ENCODE data around the gene TMEM220.
"Not testable (repeated sequence)": the region's sequence is repeated elsewhere in the genome, so short reads cannot be mapped to it uniquely, and the experiment has no call there.

The TMEM220 gene

DNA sequence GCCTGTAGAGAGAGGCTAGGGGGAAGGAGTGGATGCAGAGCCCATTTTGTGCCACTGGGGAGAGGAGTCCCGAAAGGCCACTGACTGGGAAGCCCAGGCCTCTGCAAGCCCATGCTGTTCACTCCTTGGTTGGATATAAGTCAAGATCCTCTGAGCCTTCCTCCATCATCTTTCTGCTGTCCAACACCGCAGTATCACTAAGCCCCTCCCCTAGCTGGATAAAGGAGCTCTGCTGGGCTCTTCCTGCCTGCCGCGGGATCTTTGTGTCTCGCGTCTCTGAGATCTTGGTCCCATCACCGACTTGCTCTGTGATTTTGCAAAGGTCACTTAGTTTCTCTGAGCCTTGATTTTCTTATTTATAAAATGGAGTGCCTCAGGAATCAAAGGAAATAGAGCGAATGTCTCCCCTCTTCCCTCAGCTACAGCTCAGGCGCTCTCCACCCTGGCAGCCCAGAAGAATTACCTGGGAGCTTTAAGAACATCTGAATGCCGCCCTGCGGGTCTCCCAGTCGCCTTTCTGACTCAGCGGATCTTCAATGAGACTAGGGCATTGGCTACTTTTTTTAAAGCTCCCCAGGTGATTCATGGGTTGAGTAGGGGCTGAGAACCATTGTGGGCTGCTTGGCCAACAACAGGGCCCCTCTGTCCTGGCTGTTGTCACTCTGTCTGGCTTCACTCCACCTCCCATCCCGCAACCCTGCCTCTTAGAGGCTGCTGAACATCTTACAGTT is 25.2 kb upstream of the TMEM220 start:
- DNase-seq = no peak

DNA sequence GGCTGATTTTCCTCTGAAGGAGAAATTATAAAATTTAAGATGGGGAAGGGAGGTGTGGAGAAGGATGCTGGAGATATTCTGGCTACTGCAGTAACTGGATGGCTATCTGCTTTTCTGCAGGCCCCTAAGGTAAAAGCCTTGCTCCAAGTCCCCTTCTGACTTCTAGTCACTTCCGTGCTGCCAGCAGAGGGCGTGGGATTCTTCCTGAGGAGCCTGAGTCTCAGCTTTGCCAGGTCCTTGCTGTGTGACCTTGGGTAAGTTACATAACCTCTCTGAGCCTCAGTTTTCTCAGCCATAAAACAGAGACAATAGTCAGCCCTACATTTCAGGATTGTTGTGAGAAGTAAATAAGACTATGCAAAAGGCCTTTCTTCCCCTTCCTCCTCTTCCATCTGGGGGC is 24.3 kb upstream of the TMEM220 start:
- no peak for DNase-seq

DNA sequence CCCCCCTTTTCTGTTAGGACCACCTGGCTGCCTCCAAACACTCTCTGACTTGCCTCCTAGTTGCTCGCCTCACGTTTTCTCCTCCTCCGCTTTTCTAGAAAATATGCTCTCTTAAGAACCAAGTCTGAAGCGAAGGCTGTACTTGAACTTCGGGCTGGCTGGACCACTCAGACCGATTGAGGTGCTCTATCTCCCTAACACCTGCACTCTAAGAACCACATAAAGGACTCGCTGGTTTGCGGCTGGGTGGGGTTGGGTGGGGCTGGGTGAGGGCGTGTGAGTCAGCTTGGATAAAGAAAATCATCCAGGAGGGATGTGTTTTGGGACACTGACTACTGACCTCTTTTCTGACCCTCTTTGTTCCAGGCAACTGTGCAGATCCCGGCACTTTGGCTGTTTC is 22.9 kb upstream of the TMEM220 start:
- DNase-seq = no peak

DNA sequence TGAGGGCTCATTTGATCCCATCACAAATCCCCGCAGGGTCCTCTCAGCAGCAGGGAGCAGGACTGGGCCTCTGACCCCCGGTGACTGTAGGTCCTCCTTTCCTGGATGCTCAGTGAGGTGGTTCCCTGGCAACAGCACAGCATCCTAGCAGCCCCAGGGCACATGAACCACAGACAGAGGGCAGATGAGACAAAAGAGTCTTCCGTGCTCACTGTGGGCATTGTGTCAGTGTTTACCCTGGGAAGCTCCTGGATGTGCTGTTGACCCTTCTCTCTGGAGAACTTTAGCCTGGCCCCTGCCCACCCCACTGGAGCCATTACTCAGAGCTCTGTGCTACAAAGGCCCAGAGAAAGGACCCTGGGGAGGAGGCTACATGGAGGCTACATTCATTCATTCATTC is 21.7 kb upstream of the TMEM220 start:
- no peak for DNase-seq

DNA sequence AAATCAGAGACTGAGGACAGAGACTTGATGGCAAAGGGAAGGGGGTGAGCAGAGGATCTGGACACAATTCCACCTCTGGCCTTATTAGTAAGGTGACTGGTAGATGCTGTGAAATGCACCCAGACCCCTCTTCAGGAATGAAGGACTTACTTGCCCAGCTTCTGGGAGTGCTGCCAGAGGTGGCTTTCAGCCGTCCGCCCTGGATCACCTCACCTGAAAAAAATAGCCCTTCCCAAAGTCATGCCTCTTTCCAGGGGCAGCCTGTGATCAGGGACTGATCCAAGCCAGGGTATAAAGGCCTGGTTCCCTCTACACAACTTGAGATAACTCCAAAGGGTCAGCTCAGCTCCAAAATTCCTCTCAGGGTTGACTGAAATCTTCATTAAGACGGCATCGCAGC is 20.4 kb upstream of the TMEM220 start:
- no peak for DNase-seq

DNA sequence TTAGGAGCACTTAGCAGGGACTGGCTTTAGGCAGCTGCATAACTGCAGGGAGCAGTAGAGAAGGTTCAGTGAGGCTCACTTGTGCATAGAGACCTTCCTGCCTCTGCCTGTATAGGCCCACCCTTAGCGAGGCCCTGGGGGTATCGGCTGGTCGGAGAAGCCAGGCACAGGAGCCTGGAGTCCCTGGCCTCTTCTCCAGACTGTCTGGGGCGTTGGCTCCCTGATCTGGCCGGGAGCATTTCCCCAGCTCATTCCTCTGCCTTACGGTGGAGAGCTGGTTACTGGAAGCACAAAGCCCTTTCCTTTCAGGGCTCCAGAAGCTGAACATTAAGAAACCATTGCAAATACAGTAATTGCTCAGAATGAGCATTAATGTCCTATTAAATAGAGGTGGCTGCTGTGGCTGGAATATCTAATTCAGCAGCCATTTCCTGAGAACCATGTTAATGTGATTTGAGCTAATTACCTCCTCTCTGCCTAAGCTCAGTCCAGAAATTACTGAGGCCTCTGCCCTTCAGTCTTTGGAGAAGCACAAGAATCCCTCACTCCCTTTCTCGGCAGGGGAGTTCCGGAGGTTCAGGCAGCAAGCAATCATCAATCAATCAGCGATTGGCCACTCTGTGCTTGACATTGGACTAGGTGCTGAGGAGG is 18.8 kb upstream of the TMEM220 start:
- DNase-seq = no peak

DNA sequence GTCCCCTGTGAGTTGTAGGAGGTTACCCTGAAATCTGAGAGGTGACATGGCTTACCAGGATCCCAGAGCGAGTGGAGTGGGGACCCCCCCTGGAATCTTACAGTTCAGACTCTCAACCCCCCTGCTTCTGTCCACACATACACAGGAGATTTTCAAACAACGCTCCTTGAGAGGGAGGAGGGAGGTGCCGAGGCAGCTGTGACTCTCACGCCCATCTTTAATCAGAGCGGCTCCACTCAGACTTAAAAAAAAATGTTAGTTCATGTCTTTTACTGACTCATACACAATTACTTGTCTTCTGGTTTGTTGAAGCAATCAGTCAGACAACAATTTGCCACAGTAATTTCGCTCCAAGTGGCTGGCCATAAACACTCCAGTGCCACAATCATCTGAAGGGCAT is 15.4 kb upstream of the TMEM220 start:
- DNase-seq = peak; percentile 48

DNA sequence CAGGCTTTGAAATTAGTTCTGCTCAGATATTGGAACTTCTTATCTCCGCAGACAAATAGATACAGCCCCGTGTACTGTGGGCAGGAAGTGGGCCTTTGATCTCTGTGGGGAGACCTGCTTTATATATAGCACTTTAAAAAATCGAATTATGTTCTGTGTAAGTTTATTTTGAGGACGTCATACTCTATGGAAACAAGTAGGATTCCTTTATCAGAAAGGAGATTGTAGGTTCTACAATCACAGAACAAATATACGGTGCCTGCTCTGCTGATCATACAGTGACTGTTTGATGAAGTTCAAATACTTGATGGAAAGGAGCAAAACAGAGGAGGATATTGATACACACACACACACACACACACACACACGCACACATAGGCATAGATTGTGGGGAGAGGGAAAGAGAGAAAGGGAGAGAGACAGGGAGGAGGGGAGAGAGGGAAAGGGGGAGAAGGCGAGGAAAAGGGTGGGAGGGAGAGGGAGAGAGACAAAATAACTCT is 14.7 kb upstream of the TMEM220 start:
- DNase-seq = no peak

DNA sequence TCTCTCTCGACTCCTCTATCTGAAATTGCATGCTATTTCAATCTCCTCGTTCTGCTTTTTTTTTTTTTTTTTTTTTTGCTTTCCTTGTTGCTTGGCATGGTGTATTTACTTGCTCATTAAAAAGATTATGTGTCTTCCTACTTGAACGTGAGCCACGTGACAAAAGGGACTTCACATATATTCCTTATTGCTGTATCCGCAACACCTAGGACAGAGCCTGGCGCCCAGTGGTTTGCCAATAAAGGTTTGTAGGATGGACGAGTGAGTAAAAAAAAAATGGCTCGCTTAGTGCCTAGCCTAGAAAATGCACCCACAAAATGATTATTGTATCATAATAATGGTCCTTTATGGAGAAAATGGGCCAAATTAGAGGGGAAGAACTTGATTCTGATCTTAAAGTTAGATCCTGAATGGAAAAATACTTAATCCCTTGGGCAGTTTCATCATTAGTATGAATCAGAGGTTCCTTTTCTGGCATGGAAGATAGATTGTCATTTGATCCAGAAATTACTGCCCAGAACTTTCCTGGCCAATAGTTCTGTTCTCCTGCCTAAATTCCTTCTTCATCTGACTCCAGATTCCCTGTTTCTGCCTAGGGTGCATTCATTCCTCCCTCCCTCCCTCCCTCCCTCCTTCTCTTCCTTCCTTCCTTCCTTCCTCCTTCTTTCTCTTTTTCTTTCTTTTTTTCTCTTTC is 13.6 kb upstream of the TMEM220 start:
- DNase-seq = peak; percentile 58

DNA sequence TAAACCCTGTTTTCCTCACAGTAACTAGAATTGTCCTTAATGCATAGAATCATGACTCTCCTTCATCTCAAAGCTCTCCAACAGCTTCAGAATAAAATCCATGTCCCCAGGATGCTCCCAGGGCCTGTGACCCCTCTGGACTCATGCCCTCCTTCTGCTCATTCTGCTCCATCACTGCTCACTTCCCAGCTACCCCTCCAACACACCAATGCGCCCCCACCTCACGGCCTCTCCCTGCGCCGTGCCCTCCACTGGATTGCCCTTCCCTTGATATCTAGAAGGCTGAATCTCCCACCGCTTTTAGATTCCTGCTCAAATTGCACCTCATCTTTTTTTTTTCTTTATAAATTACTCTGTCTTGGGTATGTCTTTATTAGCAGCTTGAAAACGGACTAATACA is 12.6 kb upstream of the TMEM220 start:
- DNase-seq = no peak

DNA sequence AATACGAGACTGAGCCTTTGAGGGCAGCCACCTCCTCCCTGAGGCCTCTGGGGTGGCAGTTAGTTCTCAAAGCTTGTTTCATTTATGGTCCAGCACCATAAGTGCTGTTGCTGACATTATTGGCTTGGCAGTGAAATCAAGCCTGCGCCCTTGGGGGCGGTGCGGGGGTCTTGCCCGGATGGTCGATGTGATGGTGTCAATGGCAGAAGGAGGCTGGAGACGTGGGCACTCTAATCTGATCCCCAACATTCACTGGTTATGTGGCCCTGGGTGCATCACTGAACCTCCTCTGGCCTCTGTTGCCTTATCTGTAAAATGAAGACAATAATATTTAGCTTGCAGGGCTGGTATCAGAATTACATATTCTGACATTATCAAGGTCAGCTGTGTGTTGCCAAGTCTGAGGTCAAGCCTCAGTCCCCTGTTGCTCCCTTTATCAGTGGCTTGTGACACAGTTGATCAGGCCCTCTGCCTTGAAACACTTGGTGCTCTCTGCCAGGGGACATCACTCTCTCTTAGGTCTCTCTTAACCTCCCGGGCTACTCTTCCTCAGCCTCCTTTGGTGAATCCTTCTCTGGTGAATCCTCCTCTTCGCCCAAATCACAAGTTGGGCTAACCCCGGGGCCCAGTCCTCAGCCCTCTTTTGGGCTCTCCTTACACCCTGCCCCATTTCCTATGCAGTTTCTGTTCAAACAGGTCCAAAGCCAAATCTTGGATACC is 11.8 kb upstream of the TMEM220 start:
- DNase-seq = no peak

DNA sequence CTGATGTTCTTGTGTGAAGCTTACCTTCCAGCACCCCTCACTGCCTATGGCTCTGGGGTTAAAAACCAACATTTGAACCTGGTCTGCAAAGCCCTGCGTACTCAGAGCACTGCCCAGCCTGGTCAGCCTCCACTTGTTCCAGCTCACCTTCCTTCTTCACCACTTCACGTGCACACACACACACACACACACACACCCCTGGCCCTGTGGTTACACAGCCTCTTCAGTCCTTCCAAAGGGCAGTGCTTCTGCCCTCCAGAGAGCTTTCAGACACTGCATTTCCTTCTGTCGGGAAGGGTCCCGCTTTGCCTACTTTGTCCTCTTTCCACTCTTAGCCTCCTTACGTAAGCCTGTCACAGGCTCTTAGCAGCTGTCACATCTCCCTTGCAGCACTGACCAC is 9.6 kb upstream of the TMEM220 start:
- DNase-seq = no peak

DNA sequence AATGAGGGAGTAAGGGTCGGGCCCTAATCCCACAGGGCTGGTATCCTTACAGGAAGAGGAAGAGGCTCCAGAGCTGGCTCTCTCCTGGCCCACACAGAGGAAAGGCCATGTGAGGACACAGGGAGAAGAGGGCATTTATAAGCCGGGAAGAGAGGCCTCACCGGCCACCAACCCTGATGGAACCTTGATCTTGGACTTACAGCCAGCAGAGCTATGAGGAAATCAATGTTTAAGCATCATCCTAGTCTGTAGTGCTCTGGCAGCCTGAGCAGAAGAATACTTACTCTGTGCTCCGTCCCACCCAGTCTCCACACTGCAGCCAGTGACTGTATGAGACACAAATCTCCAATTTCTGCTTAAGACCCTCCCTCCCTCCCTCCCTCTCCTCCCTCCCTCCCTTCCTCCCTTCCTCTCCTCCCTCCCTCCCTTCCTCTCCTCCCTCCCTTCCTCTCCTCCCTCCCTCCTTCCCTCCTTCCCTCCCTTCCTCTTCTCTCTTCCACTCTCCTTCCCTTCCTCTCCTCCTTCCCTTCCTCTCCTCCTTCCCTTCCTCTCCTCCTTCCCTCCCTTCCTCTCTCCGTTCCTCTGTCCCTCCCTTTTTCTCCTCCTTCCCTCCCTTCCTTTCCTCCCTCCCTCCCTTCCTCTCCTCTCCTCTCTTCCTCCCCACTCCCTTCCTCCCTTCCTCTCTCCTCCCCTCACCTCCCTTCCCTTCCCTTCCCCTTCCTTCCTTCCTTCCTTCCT is 8.9 kb upstream of the TMEM220 start:
- DNase-seq = no peak

DNA sequence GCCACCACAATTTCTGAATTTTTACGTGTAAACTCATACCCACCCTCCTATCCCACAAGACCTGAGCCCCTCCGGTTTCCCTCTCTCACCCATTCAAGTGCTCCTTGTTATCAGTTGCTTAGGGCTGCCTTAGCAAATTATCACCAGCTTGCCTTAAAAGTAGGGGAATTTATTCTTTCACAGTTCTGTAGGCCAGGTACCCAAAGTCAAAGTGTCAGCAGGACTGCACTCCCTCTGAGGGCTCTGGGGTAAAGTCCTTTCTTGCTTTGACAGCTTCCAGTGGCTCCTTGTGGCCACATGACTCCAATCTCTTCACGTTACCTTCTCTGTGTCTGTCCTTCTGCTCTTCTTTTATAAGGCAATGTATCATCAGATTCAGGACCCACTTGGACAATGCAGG is 7.9 kb upstream of the TMEM220 start:
- no peak for DNase-seq

DNA sequence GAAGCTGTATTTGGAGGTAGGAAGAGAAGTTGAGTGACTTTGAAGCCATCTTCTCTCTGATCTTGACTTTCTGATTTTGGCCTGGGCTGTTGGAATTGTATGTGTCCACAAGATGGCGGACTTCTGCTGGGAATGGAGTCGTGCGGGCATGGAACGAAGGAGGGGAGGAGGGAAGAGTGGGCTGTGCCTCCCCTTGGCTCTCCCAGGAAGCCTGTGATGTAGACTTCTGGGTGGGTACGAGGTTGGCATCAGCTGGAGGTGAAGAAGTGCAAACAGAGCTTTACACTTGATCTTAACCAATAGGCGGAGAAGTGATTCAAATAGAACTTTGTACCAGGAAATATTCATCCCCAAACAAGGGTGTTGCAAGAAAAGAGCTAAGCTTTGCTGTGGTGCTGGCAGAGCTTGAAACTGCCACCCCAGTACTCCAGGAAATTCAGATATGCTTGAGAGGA is 7.4 kb upstream of the TMEM220 start:
- DNase-seq = peak; percentile 54

DNA sequence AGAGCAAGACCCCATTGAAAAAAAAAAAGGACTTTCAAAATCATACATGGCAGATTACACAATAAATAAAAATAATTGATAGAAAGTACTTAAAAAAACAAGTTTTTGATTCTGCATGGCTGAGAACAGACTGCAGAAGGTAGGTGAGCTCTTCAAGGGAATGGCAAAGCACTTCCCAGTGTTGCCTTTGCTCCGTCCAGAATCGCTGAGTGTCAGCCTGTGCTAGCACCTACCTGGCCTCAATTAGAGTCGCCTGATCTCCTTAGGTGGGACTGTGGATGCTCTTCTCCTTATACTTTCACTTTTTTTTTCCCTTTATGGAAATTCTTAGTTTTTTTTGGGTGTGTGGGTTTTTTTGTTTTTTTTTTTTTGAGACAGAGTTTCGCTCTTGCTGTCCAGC is 6.0 kb upstream of the TMEM220 start:
- no peak for DNase-seq

DNA sequence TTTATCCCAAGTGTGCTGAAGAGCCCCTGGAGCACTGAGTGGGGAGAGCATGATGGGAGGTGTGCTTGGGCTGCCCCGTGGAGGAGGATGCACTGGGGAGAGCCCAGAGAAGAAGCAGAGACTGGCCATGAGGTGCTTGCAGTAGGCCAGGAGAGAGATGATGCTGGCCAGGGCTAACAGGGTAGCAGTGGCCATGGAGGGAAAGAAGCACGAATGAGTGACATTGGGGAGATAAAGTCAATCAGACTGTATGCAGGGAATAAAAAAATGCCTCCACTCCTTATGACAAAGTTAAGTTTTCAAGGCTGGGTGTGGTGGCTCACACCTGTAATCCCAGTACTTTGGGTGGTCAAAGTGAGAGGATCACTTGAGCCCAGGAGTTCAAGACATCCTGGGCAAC is 5.4 kb upstream of the TMEM220 start:
- no peak for DNase-seq

DNA sequence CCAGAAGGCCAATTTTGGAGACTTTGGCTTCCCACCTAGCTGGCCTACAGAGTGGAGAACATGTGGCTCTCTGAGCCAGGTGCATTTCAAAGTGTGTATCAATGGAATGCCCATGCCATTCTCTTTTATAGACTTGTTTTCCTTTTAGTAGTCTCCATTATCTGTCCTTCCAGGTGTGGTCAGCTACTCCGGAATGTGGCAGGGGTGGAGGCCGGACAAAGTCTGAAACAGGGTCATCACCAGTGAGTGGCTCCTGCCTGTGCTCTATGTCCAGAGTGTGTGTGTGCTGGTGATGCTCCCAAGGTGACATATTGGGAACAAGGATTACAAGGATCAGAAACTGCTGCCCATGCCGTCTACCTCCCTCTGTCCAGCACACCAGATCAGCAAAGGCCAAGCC is 3.8 kb upstream of the TMEM220 start:
- DNase-seq = no peak

DNA sequence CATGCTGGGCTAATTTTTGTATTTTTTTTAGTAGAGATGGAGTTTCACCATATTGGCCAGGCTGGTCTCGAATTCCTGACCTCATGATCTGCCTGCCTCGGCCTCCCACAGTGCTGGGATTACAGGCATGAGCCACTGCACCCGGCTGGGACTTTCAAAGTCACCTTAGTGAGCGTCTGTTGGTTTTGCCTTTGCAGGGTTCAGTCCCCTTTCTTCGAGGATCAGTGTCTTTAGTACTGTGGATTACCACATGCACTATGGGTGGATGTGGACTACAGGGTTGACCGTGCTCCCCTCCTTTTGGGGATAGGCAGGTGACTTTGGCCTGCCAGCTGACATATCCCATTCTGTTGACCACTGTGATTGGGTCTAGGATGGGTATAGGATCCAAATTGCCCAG is 2.3 kb upstream of the TMEM220 start:
- not testable (repeated sequence) for DNase-seq

DNA sequence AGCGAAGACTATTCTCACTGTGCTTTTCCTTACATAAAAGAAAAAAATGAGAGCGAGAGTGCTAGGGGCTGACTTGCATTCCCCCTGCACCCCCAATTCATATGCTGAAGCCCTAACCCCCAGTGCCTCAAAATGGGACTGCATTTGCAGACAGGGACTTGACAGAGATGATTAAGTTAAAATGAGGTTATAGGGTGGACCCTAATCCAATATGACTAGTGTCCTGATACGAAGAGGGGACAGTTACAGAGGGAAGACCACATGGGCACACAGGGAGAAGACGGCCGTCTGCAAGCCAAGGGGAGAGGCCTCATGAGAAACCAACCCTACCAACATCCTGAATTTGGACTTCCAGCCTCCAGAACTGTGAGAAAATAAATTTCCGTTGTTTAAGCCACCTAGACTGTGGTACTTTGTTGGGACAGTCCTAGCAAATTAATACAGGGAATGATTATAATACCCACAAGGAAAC is 1.6 kb upstream of the TMEM220 start:
- DNase-seq = no peak

DNA sequence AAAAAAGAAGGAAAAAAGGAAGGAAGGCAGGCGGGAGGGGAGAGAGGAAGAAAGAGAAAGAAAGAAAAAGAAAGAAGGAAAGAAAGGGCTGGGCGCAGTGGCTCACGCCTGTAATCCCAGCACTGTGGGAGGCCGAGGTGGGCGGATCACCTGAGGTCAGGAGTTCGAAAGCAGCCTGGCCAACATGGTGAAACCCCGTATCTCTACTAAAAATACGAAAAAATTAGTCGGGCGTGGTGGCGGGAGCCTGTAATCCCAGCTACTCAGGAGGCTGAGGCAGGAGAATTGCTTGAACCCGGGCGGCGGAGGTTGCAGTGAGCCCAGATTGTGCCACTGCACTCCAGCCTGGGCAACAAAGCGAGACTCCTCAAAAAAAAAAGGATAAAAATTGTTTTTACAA is 424 bp upstream of the TMEM220 start:
- not testable (repeated sequence) for DNase-seq

DNA sequence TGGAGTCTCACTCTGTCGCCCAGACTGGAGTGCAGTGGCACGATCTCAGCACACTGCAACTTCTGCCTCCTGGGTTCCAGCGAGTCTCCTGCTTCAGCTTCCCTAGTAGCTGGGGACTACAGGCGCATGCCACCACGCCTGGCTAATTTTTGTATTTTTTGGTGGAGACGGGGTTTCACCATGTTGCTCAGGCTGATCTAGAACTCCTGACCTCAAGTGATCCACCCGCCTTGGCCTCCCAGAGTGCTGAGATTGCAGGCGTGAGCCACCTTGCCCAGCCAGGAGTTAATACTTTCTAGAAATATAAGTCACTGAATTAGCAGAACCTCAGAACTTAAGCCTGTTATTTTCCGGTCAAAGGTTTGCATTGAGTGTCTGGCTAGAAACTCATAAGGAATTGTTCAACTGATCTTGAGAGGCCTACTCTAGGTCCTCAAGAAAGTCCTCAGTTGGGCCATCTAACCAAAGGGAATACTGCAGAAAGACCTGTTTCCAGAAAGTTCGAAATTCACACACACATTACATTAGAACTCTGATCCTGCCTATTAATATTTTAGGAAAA is 1.4 kb downstream of the TMEM220 start:
- DNase-seq = no peak
